GM18867 (cell line): ENCODE data around the gene OR9A2.

Experiments
- ATAC-seq: cut with Tn5 transposase; IDR thresholded peaks from one replicate; pipeline ENCODE4 v1.9.1; 2021; ENCODE audit warnings: mild to moderate bottlenecking, moderate library complexity; ENCODE audit not compliant: unreplicated experiment

OR9A2 gene

GRCh38 chr7:143023047-143023446, 3.9 kb downstream of the OR9A2 start:
- no peak for ATAC-seq

- no peak for ATAC-seq
Observed at GRCh38 chr7:143018931-143019330, 8.0 kb downstream of the OR9A2 start.

GRCh38 chr7:143016996-143017395, 9.9 kb downstream of the OR9A2 start:
- ATAC-seq, result no peak

GRCh38 chr7:143015926-143016490, 10.9 kb downstream of the OR9A2 start:
- no peak for ATAC-seq

GRCh38 chr7:143015084-143015483, 11.8 kb downstream of the OR9A2 start:
- ATAC-seq, result peak; percentile 89

GRCh38 chr7:143013893-143014292, 13.0 kb downstream of the OR9A2 start:
- ATAC-seq, result no peak

GRCh38 chr7:143013473-143013872, 13.5 kb downstream of the OR9A2 start:
- no peak for ATAC-seq

GRCh38 chr7:143012409-143012808, 14.5 kb downstream of the OR9A2 start:
- ATAC-seq, result no peak

GRCh38 chr7:143012001-143012400, 14.9 kb downstream of the OR9A2 start:
- ATAC-seq, result no peak

GRCh38 chr7:143008007-143008901, 18.7 kb downstream of the OR9A2 start:
- ATAC-seq, result peak; percentile 95

GRCh38 chr7:143005632-143006260, 21.2 kb downstream of the OR9A2 start:
- no peak for ATAC-seq

GRCh38 chr7:143003393-143004051, 23.4 kb downstream of the OR9A2 start:
- peak; percentile 64 for ATAC-seq

- no peak for ATAC-seq
Observed at GRCh38 chr7:143002898-143003297, 24.0 kb downstream of the OR9A2 start.

GRCh38 chr7:143002106-143002505, 24.8 kb downstream of the OR9A2 start:
- ATAC-seq, result peak; percentile 41

- no peak for ATAC-seq
Observed at GRCh38 chr7:143000648-143001047, 26.3 kb downstream of the OR9A2 start.

- ATAC-seq, result no peak
Observed at GRCh38 chr7:142999793-143000192, 27.1 kb downstream of the OR9A2 start.

- ATAC-seq, result no peak
Observed at GRCh38 chr7:142998966-142999365, 28.0 kb downstream of the OR9A2 start.

GRCh38 chr7:142997456-142997989, 29.4 kb downstream of the OR9A2 start:
- no peak for ATAC-seq

GRCh38 chr7:142992427-142992826, 34.5 kb downstream of the OR9A2 start:
- ATAC-seq, result peak; percentile 56

GRCh38 chr7:142984297-142984696, 42.6 kb downstream of the OR9A2 start:
- ATAC-seq, result no peak

- ATAC-seq, result no peak
Observed at GRCh38 chr7:142983825-142984224, 43.1 kb downstream of the OR9A2 start.
